HepG2 (cell line): Measurements from ENCODE around the gene FBLL1. TPM values are rescaled to one million over a fixed set of nuclear protein-coding genes. Genes with fewer than 3 reads are reported as not detected.
A peak's percentile ranks its signal among the peaks of the same experiment; 100 is the strongest.

Source experiments
- FOXA1 ChIP-seq, 2 experiments: fragments of 450-650 bp in 1 of 2; sonication (generic) in 1 of 2; formaldehyde crosslinking in 1 of 2; IDR thresholded peaks; 2 replicates each; pipeline versions ENCODE4 v1.4.0 to v1.6.1; 2016 to 2020; ENCODE audit warnings: missing genetic modification reagents in 1 of 2
- FOXC1 ChIP-seq: sonication (generic); formaldehyde crosslinking; IDR thresholded peaks from 2 replicates; pipeline ENCODE4 v1.8.0; 2022; ENCODE audit warnings: mild to moderate bottlenecking, missing genetic modification reagents, borderline replicate concordance
- HNRNPL ChIP-seq: fragments of 200-400 bp; formaldehyde crosslinking; IDR thresholded peaks from 2 replicates; pipeline ENCODE4 v1.6.1; 2017; ENCODE audit warnings: mild to moderate bottlenecking, low read depth, low read length
- KMT2A ChIP-seq: sonication (generic); formaldehyde crosslinking; IDR thresholded peaks from 2 replicates; pipeline ENCODE4 v1.4.0; 2020; ENCODE audit warnings: missing genetic modification reagents
- MAZ ChIP-seq, 2 experiments: sonication (generic) in 1 of 2; formaldehyde crosslinking in 1 of 2; IDR thresholded peaks; 2 replicates each; pipeline versions ENCODE4 v1.5.0 to v1.6.1; 2012 to 2020; ENCODE audit warnings: low read depth in 2 of 2, mild to moderate bottlenecking in 2 of 2, borderline replicate concordance in 1 of 2, improper control_type of control experiment in 1 of 2, low read length in 1 of 2, missing genetic modification reagents in 1 of 2, moderate library complexity in 1 of 2
- NAIF1 ChIP-seq: sonication (generic); formaldehyde crosslinking; IDR thresholded peaks from 2 replicates; pipeline ENCODE4 v1.5.0; 2020; ENCODE audit warnings: mild to moderate bottlenecking, missing genetic modification reagents, borderline replicate concordance
- NFE2 ChIP-seq: sonication (generic); formaldehyde crosslinking; IDR thresholded peaks from 2 replicates; pipeline ENCODE4 v1.4.0; 2020; ENCODE audit warnings: missing genetic modification reagents
- NFKBIZ ChIP-seq: IDR thresholded peaks from 2 replicates; pipeline ENCODE4 v1.6.1; 2018; ENCODE audit warnings: missing genetic modification reagents, missing compliant biosample characterization
- NR2F1 ChIP-seq, 2 experiments: fragments of 450-650 bp in 1 of 2; formaldehyde crosslinking in 1 of 2; IDR thresholded peaks; 2 replicates each; pipeline versions ENCODE4 v1.5.0 to v1.6.1; 2016 to 2020; ENCODE audit warnings: mild to moderate bottlenecking in 1 of 2, missing compliant biosample characterization in 1 of 2, missing genetic modification reagents in 1 of 2, moderate library complexity in 1 of 2
- SIN3A ChIP-seq: IDR thresholded peaks from 2 replicates; pipeline ENCODE4 v1.6.1; 2011; ENCODE audit warnings: low read depth, mild to moderate bottlenecking, control low read depth, low read length, borderline replicate concordance
- TCF7 ChIP-seq: sonication (generic); IDR thresholded peaks from 2 replicates; pipeline ENCODE4 v1.6.1; 2016; ENCODE audit warnings: antibody characterized with exemption, low read depth
- TOPORS ChIP-seq: sonication (generic); formaldehyde crosslinking; IDR thresholded peaks from 2 replicates; pipeline ENCODE4 v1.8.0; 2023; ENCODE audit warnings: mild to moderate bottlenecking, missing genetic modification reagents
- ZFP36L1 ChIP-seq: sonication (generic); formaldehyde crosslinking; IDR thresholded peaks from 2 replicates; pipeline ENCODE4 v1.8.0; 2022; ENCODE audit warnings: mild to moderate bottlenecking, missing genetic modification reagents, moderate library complexity
- ZNF10 ChIP-seq: sonication (generic); formaldehyde crosslinking; IDR thresholded peaks from 2 replicates; pipeline ENCODE4 v1.4.0; 2020; ENCODE audit warnings: mild to moderate bottlenecking, low read depth, missing genetic modification reagents, borderline replicate concordance
- ZNF282 ChIP-seq: fragments of 450-650 bp; IDR thresholded peaks from 2 replicates; pipeline ENCODE4 v1.6.1; 2018; ENCODE audit not compliant: partially characterized antibody
- ZNF296 ChIP-seq: sonication (generic); formaldehyde crosslinking; conservative IDR thresholded peaks from 2 replicates; pipeline ENCODE4 v1.5.0; 2020; ENCODE audit warnings: mild to moderate bottlenecking, missing genetic modification reagents
- ZNF317 ChIP-seq: sonication (generic); formaldehyde crosslinking; IDR thresholded peaks from 2 replicates; pipeline ENCODE4 v1.5.0; 2020; ENCODE audit warnings: mild to moderate bottlenecking, missing genetic modification reagents
- ZNF446 ChIP-seq: sonication (generic); formaldehyde crosslinking; IDR thresholded peaks from 2 replicates; pipeline ENCODE4 v1.5.0; 2020; ENCODE audit warnings: mild to moderate bottlenecking, missing genetic modification reagents
- polyA plus RNA-seq, 8 experiments: library from polyadenylated mRNA; depleted of rRNA in 3 of 8; stranded (reverse) in 7 of 8; unstranded in 1 of 8; fragments of >200 nt; fragmentation: Illumina TruSeq in 4 of 8; extraction: Trizol in 4 of 8; gene quantifications; 2 replicates each; pipeline versions ENCODE4 v1.2.1 to v1.2.3, GENCODE V29; 2011 to 2016; ENCODE audit warnings: low read depth in 4 of 8, missing spikeins in 1 of 8, mixed read lengths in 1 of 8; ENCODE audit not compliant: insufficient read depth in 1 of 8
- total RNA-seq, 5 experiments: library from RNA; depleted of rRNA; stranded (reverse); fragments of >200 nt; fragmentation: Illumina TruSeq; extraction: Trizol; gene quantifications; 2 replicates each; pipeline ENCODE4 v1.2.3, GENCODE V29; 2016; ENCODE audit warnings: low read depth in 1 of 5
- TF ChIP-seq, protein P1 (sequence below): sonication (generic); formaldehyde crosslinking; IDR thresholded peaks from 2 replicates; pipeline ENCODE4 v1.4.0; 2020; ENCODE audit warnings: mild to moderate bottlenecking, missing genetic modification reagents
- TF ChIP-seq, protein P2 (sequence below): sonication (generic); formaldehyde crosslinking; IDR thresholded peaks from 2 replicates; pipeline ENCODE4 v1.5.1; 2020; ENCODE audit warnings: mild to moderate bottlenecking, missing genetic modification reagents, moderate library complexity
- TF ChIP-seq, protein P3 (sequence below): sonication (generic); formaldehyde crosslinking; conservative IDR thresholded peaks from 2 replicates; pipeline ENCODE4 v1.4.0; 2020; ENCODE audit warnings: missing genetic modification reagents
- TF ChIP-seq, protein P4 (sequence below): sonication (generic); formaldehyde crosslinking; IDR thresholded peaks from 2 replicates; pipeline ENCODE4 v1.4.0; 2020; ENCODE audit warnings: missing genetic modification reagents; ENCODE audit errors: not compliant biosample characterization

The FBLL1 gene
- total and polyA plus RNA-seq, 2 of the 13 experiments (the other 11 are each of a cell fraction or from before 2014, with no cell fraction given) = 0.17 to 0.18 TPM

DNA sequence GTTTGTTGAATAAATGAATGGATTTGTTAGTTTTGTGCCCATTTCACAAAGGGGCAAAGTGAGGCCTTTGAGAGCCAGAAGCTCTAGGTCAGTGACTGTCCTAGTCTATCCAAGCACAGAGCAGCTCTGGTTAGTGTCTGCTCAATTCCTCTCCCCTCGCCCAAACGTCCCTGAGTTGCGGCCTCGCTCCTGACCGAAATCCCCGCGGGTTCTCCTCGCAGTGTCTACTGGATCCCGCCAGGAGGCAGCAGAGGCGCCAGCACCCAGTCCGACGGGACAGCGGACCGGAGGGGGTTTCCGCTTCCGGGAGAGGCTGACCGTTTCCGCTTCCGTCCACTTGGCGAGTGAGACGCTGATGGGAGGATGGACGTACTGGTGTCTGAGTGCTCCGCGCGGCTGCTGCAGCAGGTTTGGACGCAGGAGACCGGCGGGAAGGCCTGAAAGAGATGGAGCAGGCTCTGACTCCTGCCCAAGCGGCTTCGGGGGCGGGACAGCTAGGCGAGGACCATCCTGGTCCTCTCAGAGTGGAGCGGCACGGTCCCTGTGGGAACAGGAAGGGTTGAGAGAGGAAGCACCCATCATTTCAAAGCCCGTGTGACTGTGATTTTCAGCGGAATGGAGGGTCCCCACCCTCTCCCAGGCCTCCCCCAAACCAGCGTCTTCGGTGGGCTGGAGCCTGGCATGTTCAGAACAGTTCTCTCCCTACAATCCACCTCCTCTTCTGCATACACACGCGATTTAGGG, 42.8 kb upstream of the FBLL1 start, which contains the start of gene RARS1 (continued):
- TF ChIP-seq, protein P1, sequence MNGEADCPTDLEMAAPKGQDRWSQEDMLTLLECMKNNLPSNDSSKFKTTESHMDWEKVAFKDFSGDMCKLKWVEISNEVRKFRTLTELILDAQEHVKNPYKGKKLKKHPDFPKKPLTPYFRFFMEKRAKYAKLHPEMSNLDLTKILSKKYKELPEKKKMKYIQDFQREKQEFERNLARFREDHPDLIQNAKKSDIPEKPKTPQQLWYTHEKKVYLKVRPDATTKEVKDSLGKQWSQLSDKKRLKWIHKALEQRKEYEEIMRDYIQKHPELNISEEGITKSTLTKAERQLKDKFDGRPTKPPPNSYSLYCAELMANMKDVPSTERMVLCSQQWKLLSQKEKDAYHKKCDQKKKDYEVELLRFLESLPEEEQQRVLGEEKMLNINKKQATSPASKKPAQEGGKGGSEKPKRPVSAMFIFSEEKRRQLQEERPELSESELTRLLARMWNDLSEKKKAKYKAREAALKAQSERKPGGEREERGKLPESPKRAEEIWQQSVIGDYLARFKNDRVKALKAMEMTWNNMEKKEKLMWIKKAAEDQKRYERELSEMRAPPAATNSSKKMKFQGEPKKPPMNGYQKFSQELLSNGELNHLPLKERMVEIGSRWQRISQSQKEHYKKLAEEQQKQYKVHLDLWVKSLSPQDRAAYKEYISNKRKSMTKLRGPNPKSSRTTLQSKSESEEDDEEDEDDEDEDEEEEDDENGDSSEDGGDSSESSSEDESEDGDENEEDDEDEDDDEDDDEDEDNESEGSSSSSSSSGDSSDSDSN (CRISPR knock-in tag) = peak; percentile 56
- TF ChIP-seq ZNF10 (CRISPR knock-in tag) = no peak
- TF ChIP-seq KMT2A (CRISPR knock-in tag) = peak; percentile 96
- TF ChIP-seq ZFP36L1 = no peak
- peak; percentile 79; the same call in 1 of the 2 replicates for TF ChIP-seq FOXC1 (CRISPR knock-in tag)
- TF ChIP-seq ZNF296 = peak; percentile 81
- TF ChIP-seq, protein P2, sequence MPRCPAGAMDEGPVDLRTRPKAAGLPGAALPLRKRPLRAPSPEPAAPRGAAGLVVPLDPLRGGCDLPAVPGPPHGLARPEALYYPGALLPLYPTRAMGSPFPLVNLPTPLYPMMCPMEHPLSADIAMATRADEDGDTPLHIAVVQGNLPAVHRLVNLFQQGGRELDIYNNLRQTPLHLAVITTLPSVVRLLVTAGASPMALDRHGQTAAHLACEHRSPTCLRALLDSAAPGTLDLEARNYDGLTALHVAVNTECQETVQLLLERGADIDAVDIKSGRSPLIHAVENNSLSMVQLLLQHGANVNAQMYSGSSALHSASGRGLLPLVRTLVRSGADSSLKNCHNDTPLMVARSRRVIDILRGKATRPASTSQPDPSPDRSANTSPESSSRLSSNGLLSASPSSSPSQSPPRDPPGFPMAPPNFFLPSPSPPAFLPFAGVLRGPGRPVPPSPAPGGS = peak; percentile 75; the same call in 1 of the 2 replicates
- no peak for TF ChIP-seq FOXA1 (IDR thresholded peaks at IDR 0.05)
- no peak for TF ChIP-seq FOXA1 (CRISPR knock-in tag; IDR thresholded peaks at IDR 0.05)
- no peak for TF ChIP-seq NR2F1 (CRISPR knock-in tag; IDR thresholded peaks at IDR 0.05)
- no peak; the same call in 1 of the 2 replicates for TF ChIP-seq ZNF446
- no peak for TF ChIP-seq TCF7
- peak; percentile 49; the same call in 1 of the 2 replicates for TF ChIP-seq HNRNPL
- TF ChIP-seq TOPORS (CRISPR knock-in tag) = no peak
- no peak for TF ChIP-seq ZNF282
- TF ChIP-seq SIN3A = 0 out of 2 replicates have a peak, but pooled peaks have one; percentile 48
- TF ChIP-seq MAZ (IDR thresholded peaks at IDR 0.05; ENCODE audit: borderline replicate concordance, low read depth, low read length) = peak; percentile 100
- TF ChIP-seq MAZ (CRISPR knock-in tag; IDR thresholded peaks at IDR 0.05; ENCODE audit: low read depth) = peak; percentile 100
- no peak for TF ChIP-seq NAIF1 (CRISPR knock-in tag)
- TF ChIP-seq, protein P3, sequence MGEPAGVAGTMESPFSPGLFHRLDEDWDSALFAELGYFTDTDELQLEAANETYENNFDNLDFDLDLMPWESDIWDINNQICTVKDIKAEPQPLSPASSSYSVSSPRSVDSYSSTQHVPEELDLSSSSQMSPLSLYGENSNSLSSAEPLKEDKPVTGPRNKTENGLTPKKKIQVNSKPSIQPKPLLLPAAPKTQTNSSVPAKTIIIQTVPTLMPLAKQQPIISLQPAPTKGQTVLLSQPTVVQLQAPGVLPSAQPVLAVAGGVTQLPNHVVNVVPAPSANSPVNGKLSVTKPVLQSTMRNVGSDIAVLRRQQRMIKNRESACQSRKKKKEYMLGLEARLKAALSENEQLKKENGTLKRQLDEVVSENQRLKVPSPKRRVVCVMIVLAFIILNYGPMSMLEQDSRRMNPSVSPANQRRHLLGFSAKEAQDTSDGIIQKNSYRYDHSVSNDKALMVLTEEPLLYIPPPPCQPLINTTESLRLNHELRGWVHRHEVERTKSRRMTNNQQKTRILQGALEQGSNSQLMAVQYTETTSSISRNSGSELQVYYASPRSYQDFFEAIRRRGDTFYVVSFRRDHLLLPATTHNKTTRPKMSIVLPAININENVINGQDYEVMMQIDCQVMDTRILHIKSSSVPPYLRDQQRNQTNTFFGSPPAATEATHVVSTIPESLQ (CRISPR knock-in tag) = peak; percentile 75; the same call in 1 of the 2 replicates
- no peak for TF ChIP-seq NFKBIZ
- TF ChIP-seq NFE2 (CRISPR knock-in tag) = no peak
- TF ChIP-seq, protein P4, sequence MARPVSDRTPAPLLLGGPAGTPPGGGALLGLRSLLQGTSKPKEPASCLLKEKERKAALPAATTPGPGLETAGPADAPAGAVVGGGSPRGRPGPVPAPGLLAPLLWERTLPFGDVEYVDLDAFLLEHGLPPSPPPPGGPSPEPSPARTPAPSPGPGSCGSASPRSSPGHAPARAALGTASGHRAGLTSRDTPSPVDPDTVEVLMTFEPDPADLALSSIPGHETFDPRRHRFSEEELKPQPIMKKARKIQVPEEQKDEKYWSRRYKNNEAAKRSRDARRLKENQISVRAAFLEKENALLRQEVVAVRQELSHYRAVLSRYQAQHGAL (CRISPR knock-in tag) = peak; percentile 73
- TF ChIP-seq ZNF317 = 0 out of 2 replicates have a peak, but pooled peaks have one; percentile 14
